OCI-M2 (cell line): ENCODE measurements around the gene ANO7.

Experiments
- DNase-seq: peaks from one replicate; lab custom pipeline; 2025; ENCODE audit not compliant: unreplicated experiment; lab: John Stamatoyannopoulos, UW

Gene ANO7

DNA sequence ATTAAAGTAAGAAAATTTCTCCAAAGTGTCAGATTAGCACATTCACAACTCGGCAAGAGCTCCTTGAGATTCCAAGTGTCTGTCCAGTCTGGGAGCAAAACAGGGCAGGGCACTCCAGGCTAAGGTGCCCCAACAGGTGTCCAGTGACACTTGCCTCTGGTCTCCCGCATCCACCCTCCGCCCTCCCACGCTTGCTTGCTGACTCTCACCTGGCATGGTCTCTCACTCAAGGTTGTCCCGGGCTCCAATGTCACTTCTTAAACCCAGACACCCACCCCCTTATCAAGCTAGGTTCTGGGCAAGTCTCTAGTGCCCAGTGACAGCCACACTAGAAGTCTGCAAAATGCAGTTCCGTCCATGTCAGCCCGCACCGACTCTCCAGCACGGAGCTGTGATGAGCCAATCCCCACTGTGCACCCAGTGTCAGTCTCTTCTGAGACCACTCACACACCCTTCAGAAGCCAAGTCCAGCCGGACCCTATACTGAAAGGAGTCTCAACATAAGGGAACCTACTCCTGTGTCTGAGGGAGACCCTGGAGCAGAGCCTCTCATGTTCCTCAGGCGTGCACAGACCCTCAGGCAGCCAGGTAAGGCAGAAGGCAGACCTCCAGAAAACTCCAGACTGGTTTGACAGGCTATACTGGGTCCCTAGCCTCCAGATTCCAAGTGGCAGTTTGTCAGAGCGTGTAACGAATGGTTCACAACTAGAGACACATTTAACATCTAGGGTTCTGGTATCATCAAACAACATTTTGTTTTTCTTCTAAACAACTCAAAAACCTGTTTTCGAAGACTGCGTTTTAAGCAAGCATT lies 81.4 kb downstream of the ANO7 start:
- no peak for DNase-seq

DNA sequence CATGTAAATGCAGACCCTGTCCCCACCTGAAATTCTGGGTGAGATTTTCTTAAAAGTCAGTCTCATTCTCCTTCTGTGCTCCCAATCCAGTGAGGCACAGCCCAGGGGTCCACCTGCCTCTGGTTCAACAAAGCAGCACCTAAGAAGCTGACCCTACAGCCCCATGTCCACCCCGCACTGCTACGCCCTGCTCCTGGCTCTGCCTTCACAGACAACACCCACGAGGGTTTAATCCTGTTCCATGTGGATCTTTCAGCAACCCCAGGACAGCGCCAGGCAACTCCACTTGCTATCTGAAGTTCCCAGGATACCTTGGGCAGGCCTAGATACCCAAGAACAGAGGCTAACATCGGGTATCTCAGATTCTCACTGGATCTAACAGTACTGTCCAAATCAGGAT lies 82.1 kb downstream of the ANO7 start:
- no peak for DNase-seq

DNA sequence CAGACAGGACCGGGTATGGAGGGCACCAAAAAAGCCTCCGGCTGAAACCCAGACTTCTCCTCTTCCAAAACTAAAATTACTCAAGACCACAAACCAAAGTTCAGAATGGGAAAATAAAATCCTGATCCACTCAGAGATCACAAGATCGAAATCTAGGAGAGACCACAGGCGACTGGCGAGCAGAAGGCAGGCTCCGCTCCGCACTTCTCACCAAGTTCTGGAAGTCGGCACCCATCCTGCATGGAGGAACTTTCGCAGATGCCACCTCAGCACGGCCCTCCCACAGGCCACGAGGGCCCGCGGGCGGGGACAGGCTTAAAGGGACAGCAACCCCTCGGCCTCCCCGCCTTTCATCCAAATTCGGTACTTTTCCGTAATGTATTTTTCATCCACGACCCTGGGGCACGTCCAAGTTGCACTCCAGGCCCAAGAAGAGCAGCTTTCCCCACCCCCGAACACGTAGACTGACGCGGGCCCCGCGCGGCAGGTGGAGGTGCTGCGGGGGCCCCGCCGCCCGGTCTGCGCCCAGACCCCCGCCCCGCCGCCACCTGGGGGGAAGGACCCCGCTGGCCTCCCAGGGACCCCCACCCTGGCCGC lies 83.3 kb downstream of the ANO7 start:
- no peak for DNase-seq

DNA sequence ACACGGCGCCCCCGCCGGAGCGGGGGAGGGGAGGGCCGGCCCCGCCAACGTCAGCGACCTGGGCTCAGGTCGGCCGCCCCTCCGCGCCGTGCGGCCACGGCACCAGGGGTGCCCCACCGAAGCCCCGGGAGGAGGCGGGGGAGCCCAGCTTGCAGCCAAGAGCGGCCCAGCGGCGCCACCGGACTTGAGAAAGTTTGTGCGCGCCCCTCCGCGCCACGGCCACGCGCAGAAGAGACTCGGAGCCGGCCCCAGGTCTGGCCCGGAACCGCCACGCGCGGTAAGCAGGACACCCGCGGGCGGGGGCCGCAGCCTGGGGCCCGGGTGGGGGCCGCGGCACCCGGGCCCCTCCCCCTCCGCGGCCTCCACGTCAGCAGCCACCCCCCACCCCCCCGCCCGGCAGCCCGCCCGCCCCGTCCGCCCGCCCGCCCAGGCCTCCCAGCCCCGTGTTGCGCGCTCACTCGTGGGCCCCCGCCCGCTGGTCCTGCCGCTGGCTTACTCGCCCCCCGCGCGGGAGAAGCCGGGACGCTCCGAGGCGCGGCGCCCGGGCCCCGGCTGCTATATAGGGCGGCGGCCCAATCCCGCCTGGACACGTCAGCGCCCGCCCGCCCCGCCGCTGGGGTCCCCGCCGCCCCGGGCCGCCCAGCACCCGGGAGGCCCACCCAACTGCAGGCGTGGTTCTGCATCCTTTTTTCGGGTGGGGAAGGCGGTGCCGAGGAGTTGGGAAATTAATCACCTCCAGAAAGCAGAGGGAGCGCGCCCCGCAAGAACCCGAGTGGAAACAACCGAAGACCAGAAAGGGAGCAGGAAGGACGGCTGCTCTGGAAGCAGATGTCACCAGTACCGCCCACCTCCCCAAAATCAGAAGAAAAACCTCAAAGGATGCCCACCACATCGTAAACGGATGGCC lies 84.1 kb downstream of the ANO7 start:
- no peak for DNase-seq

DNA sequence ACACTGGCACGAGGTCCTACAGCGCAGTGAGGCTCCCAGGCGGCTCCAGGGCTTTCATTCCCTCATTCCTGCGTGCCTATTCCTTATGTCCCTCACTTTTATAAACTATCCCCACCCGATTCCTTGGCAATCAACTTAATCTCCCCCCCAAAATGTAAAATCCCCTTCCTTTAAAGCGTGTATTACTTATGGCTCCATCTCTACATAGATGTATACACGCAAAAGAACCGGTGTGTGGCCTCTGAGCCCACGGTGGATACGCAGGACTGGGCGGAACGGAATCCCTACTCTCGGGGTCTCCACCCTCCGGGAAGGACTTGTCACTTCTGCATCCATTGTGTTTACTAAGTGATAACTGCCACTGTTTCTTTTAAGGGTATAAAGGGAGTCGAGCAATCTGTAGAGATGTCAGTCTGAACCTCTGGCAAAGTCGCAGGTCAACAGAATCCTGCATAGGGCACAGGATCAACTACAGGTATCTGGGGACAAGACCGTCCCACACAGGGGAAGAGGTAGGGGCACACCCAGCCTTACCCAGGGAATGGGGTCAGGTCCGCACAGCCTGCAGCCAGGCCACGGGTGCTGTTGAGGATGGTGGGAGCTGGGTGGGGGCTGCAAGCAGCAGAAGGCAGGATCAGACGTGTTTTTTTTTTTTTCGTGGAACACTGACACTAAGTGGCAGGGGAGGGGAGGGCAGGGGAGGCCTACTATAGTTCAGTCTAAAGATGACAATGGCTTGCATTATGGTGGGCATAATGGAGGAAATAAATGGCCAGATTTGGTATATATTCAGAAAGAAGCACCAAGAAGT lies 84.9 kb downstream of the ANO7 start:
- DNase-seq: no peak

DNA sequence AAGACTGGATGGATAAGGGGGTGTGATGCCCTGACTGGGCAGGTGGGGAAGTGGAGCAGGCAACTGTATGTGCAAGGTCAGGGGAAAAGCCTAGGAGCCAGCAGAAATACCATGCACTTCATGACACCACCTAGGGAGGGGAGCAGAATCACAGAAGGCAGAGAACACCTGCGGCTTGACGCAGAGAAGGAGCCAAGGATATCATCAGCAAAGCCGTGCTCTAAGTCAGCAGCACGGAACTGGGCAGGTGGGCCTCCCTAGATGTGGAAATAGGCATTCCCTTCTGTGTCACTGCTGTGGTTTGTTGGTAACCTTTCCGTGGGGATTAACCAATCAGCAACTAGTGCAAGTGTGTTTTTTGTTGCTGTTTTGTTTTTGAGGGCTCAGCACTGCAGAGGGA lies 85.7 kb downstream of the ANO7 start:
- DNase-seq: no peak
